GM11168 (cell line): ENCODE data around the gene ALPL.

Experiments
- in situ Hi-C: fragments of 300-500 bp; cut with MboI; formaldehyde crosslinking; loops from one replicate; pipeline ENCODE4 v1.12.0; 2022; ENCODE audit warnings: low sequenced_read_pairs; ENCODE audit not compliant: unreplicated experiment

The ALPL gene

DNA sequence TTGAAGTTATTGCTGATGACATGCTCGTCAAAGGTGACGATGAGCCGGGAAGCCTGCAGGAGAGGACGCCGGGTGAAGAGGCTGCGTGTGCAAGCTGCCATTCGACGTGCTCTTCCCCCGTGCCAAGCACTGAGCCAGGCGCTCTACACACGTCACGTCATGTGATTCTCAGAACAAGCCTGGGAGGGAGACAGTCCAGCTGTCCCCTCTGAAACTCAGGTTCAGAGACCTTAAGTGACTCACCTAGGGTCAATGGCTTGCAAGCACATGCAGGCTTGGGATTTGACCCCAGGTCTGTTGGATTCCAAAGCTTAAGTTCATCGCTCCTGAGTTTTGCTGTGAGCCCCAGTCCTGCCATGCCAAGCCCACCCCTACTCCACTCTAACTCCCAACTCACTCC lies 102.8 kb downstream of the ALPL start:
- in situ Hi-C loops, result no loop called here

DNA sequence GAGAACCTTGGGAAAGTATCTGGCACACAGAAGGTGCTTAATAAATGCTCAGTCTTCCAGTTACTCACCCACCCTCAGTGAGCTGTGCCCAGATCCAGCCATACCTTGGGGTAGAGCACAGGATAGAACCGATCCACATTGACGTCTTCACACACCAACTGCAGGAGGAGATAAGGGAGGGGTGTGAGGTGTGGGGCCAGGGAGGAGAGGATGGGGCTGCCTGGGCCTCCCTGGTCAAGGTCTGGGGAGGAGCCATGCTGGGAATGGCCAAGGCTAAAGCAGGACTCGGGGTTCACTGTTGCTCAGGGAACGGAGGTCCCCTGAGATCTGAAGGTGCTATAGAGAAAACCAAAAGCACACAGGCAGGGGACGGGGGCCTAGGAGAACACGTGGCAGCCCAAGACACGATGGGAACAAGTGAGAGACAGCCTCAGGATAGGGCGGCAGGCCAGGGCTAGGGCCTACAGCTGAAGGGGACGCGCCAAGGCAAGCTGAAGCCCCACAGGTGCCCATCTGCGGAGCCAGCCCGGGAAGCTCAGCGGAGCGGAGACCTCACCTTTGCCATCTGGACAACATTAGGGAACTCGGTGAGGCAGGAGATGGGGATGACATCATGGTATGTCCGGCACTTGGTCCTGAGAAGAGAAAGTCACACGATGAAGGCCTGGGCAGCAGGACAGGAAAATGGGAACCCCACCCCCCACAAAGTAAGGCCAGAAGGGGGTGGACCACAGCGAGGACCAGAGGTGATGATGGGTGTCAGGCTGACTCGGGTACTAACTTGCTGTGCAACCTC lies 104.0 kb downstream of the ALPL start:
- in situ Hi-C loops, result no loop called here

DNA sequence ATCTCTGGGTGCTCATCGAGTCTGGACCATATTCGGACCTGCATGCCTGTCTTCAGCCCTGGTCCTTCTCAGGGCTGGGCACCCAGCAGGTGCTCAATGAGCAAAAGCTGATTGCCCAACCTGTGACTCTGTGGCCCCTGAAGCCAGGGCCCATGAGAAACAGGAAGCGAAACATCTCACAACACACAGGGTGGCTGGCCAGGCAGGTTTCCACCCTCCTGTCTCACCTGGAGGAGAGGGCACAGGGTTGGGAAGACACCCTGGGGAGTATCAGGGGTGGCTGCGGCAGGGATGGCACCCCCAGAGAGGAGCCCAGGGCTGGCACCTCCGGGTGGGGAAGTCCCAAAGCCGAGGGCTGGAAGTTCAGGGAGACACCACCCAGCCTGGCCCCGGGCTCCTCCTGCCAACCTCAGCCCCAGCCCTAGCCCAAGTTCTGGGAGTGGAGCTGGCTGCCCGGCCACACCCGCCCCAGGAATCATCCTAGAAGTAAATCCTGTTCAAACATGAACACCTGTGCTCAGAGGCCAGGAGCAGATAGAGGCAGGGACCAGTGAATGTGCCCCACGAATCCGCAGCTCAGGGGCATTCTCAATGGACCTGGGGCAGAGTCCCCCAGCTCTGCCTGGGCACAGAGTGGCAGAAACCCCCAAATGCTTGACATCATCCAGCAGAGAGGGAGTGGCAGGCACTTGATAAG lies 105.3 kb downstream of the ALPL start:
- in situ Hi-C loops, result no loop called here

DNA sequence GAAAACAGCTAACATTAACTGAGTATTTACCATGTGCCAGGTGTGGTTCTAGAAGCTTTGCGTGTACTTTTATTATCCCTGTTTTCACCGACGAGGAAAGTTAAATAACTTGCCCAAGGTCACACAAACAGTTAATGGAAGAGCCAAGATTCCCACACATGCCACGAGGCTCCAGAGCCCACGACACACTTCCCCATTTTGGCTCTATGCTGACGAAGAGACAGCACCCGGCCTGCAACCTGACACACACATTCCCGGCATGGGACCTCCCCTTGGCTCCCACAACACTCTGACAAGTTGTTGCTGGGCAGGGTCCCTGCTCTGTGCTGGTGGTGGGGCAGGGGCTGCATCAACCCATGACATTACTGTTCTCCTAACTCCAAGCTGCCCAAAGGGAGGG lies 107.1 kb downstream of the ALPL start:
- in situ Hi-C loops, result no loop called here

DNA sequence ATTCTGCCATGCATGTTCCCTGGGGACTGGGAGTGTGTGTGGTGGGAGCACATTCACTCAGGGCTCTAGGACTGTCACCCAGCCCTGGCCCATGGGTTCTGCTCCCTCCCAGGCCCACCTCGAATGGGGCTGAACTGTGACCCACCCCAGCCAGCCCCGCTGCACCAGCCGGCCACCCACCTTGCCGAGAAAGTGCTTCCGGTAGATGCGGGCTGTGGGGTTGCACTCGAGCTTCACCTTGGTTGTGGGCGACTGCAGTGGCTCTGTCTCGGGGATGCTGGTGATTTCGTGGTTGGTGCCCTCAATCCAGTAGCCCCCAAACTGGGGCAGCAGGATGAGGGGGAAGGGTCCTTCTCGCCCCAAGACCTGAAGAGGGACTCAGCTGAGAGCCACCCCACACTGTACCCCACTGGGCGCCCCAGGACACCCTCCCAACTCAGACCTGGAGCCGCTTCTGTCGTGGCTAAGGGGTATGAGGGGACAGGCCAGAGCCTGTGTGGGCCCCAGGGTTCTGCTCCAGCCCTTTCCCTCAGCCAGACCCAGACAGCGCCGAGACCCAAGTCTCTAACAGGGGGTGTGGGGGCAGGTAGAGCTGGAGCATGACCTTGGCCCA lies 108.0 kb downstream of the ALPL start:
- in situ Hi-C loops, result no loop called here

DNA sequence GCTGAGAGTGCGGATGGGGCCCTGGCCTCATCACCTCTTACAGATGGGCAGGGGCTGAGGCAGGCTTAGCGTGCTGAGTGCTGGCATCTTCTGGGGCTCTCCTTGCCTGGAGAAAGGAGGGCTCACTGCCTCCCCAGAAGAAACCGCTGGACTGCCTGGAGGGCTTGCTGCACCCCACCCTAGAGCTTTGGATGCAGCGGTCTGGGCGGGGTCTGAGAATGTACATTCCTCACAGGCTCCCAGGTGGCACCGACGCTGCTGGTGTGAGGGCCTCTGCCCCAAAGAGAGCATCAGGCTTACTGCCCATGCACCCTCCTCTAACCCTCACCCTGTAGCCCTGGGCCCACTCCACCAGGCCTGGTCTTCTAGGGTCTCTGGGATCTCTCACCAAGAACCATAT lies 108.8 kb downstream of the ALPL start:
- in situ Hi-C loops, result no loop called here

DNA sequence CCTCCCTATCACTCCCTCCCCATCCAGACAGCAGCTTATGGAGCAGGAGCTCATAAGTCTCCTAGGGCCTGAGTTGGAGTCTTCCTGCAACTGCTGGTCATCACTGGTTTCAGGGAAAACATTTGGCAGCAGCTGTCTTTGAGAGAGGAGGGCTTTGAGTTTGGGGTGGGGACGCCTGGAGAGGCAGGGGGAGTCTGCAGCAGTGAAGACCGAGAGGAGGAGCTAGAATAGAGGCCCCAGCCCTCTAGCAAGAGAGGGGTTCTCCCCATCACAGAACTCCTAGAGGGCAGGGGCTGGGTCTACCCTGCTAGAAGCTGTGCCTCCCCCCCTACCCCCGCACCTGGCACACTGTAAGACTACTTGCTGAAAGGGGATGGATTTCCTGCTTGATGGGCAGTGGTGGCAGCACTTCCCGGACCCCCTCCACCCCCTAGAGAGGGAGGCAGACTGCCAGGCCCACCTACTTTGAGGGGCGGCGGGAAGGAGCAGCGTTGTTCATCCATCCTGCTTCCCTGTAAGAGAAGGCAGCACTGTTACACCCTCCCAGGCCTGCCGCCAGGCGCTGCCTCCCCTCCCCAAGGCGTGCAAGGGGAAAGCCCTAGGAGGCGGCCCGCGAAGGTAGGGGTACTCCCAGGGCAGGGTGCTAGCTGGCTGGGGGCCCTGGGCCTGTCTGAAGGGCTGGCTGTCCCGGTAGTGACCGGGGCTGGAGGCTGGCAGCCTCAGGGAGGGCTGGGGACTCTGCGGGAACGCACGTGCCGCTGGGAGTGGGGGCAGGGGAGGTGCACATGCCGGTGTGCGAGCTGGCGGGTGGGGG lies 109.5 kb downstream of the ALPL start:
- in situ Hi-C loops, result no loop called here

DNA sequence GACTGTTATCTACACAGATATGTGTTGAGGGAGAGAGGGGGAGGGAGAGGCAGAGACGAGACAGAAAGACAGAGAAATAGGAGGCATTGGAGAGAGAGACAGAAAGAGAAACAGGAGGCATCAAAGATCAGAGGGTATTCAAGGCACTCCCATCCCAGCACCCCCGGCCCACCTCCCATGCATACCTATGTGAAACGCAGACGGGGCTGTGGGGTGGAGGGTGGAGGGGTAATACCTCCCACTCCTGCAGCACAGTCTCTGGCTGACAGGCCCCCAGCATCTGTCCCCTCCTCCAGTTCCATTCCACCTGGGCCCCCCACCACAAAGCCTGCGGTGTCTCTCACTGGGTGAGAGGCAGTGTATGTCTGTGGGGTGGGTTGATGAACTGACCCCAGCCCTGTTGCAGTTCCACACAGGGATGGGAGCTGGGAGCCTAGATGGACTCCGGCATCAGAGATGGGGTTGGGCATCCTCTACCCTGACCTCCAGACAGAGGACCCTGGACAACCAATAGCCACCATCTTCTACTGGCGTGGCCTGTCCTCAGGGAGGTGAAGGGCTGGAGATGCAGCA lies 110.2 kb downstream of the ALPL start:
- in situ Hi-C loops, result no loop called here

DNA sequence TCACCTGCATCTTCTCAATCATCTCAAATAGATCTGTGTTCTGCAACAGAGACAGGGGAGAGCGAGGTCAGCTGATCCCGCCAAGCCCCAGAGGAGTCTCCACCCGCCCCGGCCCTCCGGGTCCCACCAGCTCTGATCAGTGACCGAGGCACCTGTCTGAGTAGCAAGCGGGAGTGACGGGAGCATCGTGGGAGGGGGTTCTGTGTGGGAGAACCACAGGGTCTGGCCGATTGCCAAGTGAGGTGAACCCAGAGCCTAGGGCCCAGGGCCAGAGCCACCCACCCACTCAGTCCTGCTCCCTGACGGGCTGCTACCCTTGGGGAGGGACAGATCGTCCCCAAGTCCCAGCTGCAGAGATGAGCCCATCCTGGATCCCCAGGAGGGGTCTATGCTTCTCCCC lies 110.8 kb downstream of the ALPL start:
- in situ Hi-C loops, result no loop called here

DNA sequence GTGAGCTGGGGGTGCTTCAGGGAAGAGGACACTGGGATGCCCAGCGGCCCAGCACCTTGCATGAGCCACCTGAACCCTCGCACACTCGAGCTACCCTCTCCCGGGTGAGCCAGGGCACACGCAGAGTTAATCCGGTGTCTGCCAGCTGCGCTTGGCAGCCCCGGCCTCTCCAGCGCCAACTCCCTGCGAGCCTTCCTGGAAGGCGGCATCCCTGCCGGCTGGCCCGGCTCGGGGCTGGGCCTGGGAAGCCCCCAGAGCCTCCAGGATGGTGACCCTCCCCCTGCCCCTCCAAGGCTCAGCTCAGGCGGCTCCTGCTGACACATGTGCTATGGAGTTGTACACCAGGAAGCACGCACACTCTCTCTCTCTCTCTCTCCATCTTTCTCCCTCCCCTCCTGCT lies 111.3 kb downstream of the ALPL start:
- in situ Hi-C loops, result no loop called here

DNA sequence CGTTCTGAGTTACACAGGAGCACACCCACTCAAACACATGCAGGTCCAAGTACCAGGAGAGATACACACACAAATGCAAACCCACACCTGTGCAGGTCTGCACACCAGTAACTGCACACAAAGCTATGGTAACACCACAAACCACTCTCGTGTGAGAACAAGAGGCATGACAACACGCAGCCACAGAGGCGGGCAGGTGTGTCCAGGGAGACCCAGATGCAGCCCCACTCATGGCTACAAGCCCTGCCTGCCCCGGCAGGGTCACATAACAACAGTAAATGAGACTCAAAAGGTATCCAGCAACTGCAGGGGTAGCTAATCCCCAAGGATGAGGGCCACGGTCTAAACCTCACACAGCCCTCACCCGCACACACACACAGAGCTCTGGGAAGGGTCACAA lies 111.8 kb downstream of the ALPL start:
- in situ Hi-C loops, result no loop called here

DNA sequence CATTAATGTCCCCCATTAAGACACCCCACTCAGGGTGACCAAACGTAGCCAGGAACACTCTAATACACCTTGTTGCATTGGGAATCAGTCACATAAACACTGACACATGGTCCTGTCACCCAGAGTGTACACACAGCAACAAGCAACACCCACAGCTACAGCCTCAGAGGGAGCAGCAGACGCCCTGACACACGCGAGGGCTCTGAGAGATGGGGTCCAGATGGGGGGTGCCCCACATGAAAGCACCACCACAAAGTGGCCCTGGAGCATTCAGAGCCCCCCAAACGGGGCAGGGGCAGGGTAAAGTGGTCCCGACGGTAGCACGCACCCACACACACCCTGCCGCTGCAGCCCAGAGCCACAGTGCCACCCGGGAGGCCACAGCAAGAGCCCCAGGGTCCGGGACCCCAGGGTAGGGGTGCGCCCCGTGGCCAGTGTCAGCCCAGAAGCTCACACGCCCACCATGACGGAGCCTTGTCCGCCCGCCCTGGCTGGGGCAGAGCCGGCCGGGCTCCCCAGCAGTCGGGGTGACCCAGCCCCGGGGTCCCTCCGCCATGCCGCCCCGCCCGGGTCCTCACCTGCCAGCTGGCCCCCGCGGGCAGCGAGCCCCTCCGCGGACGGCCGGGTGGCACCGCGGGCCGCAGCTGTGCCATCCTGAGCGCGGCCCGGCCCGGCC lies 112.7 kb downstream of the ALPL start:
- in situ Hi-C loops, result no loop called here

DNA sequence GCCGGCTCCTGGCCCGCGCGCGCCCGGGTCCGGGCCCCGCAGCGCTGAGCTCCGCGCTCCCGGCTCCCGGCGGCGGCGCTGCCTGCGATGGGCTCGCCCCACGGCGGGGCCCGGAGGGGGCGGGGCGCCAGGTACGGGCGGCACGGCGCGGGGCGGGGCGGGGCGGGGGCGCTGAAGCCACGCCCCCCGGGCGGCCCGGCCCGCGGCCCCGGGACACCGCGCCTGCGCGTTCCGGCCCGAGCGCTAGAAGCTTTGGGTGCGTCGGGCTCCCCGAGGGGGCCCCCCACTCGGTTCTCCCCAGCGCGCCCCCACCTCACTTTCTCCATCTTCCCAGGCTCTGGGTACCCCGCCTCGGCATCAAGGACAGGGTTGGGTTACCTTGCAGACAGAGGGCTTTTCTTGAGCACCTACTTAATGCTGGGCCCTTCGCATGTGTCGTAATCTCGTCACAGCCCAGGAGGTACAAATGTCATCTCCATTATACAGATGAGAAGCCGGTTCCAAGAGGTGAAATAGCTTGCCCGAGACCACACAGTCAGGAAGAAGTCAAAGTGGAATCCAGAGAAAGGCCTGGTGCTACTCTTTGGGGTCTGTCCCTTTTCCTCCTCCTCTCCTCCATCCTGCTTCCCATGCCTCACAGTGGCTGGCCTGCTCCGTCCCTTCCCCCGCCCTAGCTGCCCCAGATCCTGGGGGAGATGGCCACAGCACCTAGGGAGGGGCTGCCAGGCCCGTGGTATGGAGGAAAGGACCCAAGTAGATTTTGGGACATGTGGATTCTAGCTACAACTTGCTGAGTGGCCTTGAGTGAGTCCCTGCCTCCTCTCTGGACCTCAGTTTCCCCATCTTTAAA lies 113.5 kb downstream of the ALPL start:
- in situ Hi-C loops, result no loop called here

DNA sequence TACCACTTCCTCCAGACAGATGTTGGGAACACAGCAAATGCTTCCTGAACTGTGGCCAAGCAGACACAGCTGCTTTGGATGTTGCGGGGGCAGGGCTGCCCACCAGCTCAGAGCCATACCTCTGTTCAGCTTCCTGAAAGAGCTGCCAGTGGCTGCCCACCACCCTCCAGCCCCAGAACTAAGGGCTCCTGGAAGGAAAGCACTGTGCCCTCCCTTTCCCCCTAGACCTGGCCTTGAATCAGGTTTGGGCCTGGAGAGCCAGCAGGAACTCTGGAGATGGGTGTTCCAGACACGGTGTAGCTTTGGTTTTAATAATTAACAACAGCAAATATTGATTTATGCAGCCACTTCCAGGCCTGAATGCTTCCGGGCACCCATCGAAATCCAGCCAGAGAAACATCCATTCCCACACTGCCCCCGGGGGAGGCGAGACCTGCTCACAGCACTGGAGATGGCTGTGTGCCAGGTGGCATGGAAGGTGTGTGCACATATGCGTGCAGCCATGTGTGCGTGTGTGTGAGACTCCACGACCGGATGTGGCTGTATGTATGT lies 114.3 kb downstream of the ALPL start:
- in situ Hi-C loops, result no loop called here

DNA sequence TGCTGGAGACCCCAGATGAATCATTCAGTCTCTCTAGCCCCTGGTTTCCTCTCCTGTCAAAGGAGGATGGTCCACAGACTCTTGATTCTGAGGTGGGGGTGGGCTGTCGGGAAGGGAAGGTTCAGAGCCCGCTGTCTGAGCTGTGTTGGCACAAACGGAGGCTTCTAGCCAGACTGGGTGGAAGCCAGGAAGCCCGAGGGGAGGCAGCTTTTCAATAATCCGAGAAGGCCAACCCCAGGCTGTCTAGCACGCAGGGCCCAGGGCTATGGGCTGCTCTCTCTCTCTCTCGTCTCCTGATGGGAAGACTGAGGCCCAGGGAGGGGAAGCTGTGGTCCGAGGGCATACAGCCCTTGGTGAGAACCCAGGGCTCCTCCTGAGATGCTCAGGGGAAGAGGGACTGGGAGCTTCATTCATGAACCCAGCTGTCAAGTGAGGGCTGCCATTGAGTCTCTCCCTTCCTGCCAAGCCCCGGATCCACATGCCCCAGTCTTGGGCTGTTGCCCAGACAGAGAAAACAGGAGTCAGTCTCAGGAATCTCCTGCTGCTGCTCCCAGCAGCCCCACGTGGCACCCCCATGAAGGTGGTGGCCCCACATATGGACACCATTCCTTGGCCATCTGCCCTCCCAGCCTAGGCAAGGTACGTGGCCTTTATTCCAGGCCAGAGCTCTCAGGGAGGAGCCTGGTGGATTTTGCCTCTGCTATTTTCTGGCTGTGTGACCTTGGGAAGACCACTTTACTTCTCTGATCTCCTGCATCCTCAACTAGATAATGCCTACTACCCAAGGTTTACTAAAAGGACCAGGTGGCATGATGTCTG lies 115.6 kb downstream of the ALPL start:
- in situ Hi-C loops, result loop anchor here (25.0 kb wide), 1 partner anchor 387 kb away; no protein-coding TSS in a partner anchor

DNA sequence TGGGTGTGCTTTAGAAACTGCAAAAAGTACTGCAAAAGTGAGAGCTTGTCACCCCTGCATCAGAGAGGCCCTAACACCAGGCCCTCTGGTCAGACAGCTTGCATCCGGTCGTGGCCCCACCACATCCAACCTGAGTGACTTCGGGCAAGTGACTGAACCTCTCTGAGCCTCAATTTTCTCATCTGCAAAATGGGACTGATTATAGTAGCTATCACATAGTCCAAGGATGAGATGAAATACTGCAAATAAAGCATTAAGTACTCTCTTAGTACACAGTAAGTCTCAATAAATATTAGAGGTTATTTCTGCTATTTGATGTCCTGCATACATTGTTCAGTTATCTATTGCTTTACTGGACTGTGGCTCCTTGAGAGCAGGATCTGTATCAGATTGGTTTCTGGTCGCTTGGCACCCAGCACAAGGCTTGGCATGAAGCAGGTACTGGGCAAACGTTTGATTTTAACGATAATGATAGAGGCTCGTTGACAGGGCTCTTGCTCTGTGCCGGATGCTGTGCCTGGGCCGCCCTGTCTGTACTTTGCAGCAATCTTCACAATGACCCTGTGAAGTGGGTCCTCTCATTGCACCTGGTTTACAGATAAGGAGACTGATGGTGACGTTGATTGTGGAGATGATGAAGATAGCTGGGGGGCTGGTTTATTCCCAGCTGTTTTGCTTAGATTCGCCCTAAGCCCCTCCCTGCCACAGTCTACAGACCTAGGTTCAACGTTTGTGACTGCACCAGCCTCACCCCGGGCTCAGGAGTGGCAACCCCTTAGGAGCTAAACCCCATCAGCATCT lies 116.4 kb downstream of the ALPL start:
- in situ Hi-C loops, result loop anchor here (25.0 kb wide), 1 partner anchor 388 kb away; no protein-coding TSS in a partner anchor

DNA sequence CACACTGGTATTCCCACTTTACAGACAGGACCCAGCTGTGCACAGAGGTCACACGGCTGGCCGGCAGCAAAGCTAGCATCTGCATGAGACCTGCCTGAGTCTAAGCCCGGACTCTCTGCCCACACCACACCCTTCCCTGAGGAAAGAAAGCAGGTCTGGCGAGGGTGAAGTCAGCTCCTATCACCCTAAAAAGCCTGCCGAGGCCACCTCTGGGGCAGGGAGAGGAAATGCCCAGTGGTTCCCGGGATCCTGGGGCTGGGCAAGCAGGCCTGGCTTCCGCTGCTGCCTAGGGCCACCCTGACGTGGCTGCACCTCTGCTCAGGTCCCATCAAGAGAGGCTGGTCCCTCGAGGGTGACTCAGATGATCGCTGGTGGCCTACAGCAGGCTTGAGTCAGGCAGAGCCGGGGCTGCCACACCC lies 117.7 kb downstream of the ALPL start:
- in situ Hi-C loops, result loop anchor here (25.0 kb wide), 1 partner anchor 390 kb away; no protein-coding TSS in a partner anchor
